PC-9 (cell line): ENCODE results near the gene ACSL6. TPM values are rescaled to one million over a fixed set of nuclear protein-coding genes. Genes with fewer than 3 reads are reported as not detected.

ENCODE experiments used
- BruUV-seq: library from RNA; stranded (reverse); fragments of 400-500 nt; replicated peaks from 2 replicates; lab custom pipeline; 2021; lab: Mats Ljungman, UMichigan
- CTCF ChIA-PET: fragments of 300-600 bp; sonication (Branson Sonifier 250); formaldehyde crosslinking; loops from one replicate; lab custom pipeline; 2022; ENCODE audit warnings: antibody characterized with exemption; lab: Charles Lee
- POLR2A ChIA-PET: fragments of 300-600 bp; sonication (Branson Sonifier 250); formaldehyde crosslinking; loops from one replicate; lab custom pipeline; 2022; ENCODE audit warnings: antibody characterized with exemption; ENCODE audit not compliant: unreplicated experiment; lab: Charles Lee
- DNase-seq, 2 experiments: peaks; one replicate each; pipeline versions ENCODE4 v3.0.0 to v3.0.0-alpha.2; 2015 to 2022; ENCODE audit warnings: mixed read lengths in 1 of 2
- H2AFZ ChIP-seq: fragments of 200-600 bp; sonication (generic); 2 replicates; pipeline ENCODE4 v1.8.1; 2017; ENCODE audit warnings: antibody characterized with exemption
- H3F3A ChIP-seq: fragments of 200-600 bp; sonication (generic); 2 replicates; pipeline ENCODE4 v1.8.1; 2017; ENCODE audit warnings: antibody characterized with exemption, mild to moderate bottlenecking, low read depth; ENCODE audit not compliant: insufficient read depth
- H3K27ac ChIP-seq: fragments of 200-600 bp; sonication (generic); 2 replicates; pipeline ENCODE4 v1.6.1; 2016; ENCODE audit warnings: mixed run types
- H3K27me3 ChIP-seq: fragments of 200-600 bp; sonication (generic); 2 replicates; pipeline ENCODE4 v1.6.1; 2016; ENCODE audit warnings: low read depth, mixed run types; ENCODE audit not compliant: insufficient read depth
- H3K36me3 ChIP-seq: fragments of 200-600 bp; sonication (generic); 2 replicates; pipeline ENCODE4 v1.6.1; 2016; ENCODE audit warnings: low read depth, mixed run types
- H3K4me1 ChIP-seq: fragments of 200-600 bp; sonication (generic); replicated peaks from 2 replicates; pipeline ENCODE4 v1.6.1; 2016; ENCODE audit warnings: mixed run types; ENCODE audit not compliant: insufficient read depth
- H3K4me2 ChIP-seq: fragments of 200-600 bp; sonication (generic); 2 replicates; pipeline ENCODE4 v1.6.1; 2017; ENCODE audit warnings: mixed run types
- H3K4me3 ChIP-seq: fragments of 200-600 bp; sonication (generic); 2 replicates; pipeline ENCODE4 v1.6.1; 2016; ENCODE audit warnings: mixed run types
- H3K79me2 ChIP-seq: fragments of 200-600 bp; sonication (generic); 2 replicates; pipeline ENCODE4 v1.6.1; 2017; ENCODE audit warnings: low read depth, mixed run types
- H3K9me2 ChIP-seq: fragments of 200-600 bp; sonication (generic); 2 replicates; pipeline ENCODE4 v1.8.1; 2017; ENCODE audit warnings: mild to moderate bottlenecking; ENCODE audit not compliant: insufficient read depth
- H3K9me3 ChIP-seq: fragments of 200-600 bp; sonication (generic); 2 replicates; pipeline ENCODE4 v1.8.1; 2016; ENCODE audit warnings: low read depth; ENCODE audit not compliant: insufficient read depth
- H4K20me1 ChIP-seq: fragments of 200-600 bp; sonication (generic); 2 replicates; pipeline ENCODE4 v1.8.1; 2017; ENCODE audit not compliant: insufficient read depth
- CTCF ChIP-seq: fragments of 200-600 bp; sonication (generic); conservative IDR thresholded peaks from 2 replicates; pipeline ENCODE4 v1.6.1; 2017; ENCODE audit warnings: mixed run types, antibody characterized with exemption, mild to moderate bottlenecking, moderate library complexity
- EZH2 ChIP-seq: fragments of 200-600 bp; sonication (generic); IDR thresholded peaks from 2 replicates; pipeline ENCODE4 v1.8.0; 2017; ENCODE audit warnings: antibody characterized with exemption, low read depth
- intact Hi-C: fragments of 100-400 bp; cut with micrococcal nuclease; formaldehyde crosslinking; loops from one replicate; pipeline ENCODE4 v1.10.0; 2022; ENCODE audit not compliant: unreplicated experiment
- total RNA-seq: library from RNA; stranded (reverse); gene quantifications from 2 replicates; pipeline ENCODE4 v1.2.3, GENCODE V29; 2021

ACSL6 gene
- total RNA-seq, 1 experiment from 2014 or later, result not detected

- no peak overlapping the region for H3K4me3 ChIP-seq
- H3K9me3 ChIP-seq, result no peaks in the 10 kb centered on the region
- POLR2A ChIA-PET, result no interaction called here
- no peaks in the 10 kb centered on the region for H3K79me2 ChIP-seq
- no peaks in the 10 kb centered on the region for H4K20me1 ChIP-seq
- no peak overlapping the region for H3K27ac ChIP-seq
- H2AFZ ChIP-seq, result no peak overlapping the region
- H3K36me3 ChIP-seq, result no peaks in the 10 kb centered on the region
- CTCF ChIA-PET, result no interaction called here
- H3K4me1 ChIP-seq, result no peaks in the 10 kb centered on the region
- intact Hi-C loops, result no loop called here
- no peak for TF ChIP-seq EZH2
- H3K27me3 ChIP-seq, result no peaks in the 10 kb centered on the region
- H3F3A ChIP-seq, result no peaks in the 10 kb centered on the region
- no peak overlapping the region for H3K4me2 ChIP-seq
- no peak for DNase-seq
- no peaks in the 10 kb centered on the region; the same call in 1 of the 2 replicates for H3K9me2 ChIP-seq
- no TSS peak for BruUV-seq
These were observed 53.6 kb downstream of the ACSL6 start for GRCh38 chr5:131957721-131958441.

- Histone ChIP-seq H3K36me3 (no peaks in the 10 kb centered on the region), H3K4me2 (no peak overlapping the region), H2AFZ (no peak overlapping the region), H3K4me3 (no peak overlapping the region), H3K4me1 (no peaks in the 10 kb centered on the region), H3K79me2 (no peaks in the 10 kb centered on the region), H3K9me2 (no peaks in the 10 kb centered on the region; the same call in 1 of the 2 replicates), H3K27ac (no peak overlapping the region), H3K9me3 (no peaks in the 10 kb centered on the region), H3F3A (no peaks in the 10 kb centered on the region), H3K27me3 (no peaks in the 10 kb centered on the region), H4K20me1 (no peaks in the 10 kb centered on the region)
- BruUV-seq, result no TSS peak
- ChIA-PET POLR2A (no interaction called here), CTCF (no interaction called here)
- no peak for DNase-seq
- intact Hi-C loops, result no loop called here
- TF ChIP-seq EZH2, result no peak
- no peak for TF ChIP-seq CTCF
These were observed 57.5 kb downstream of the ACSL6 start for GRCh38 chr5:131953969-131954368.

- no TSS peak for BruUV-seq
- Histone ChIP-seq H3F3A (no peaks in the 10 kb centered on the region), H3K27me3 (no peaks in the 10 kb centered on the region), H3K4me1 (no peaks in the 10 kb centered on the region), H2AFZ (no peak overlapping the region), H3K27ac (no peak overlapping the region), H3K9me3 (no peaks in the 10 kb centered on the region), H3K79me2 (no peaks in the 10 kb centered on the region), H3K36me3 (no peaks in the 10 kb centered on the region), H3K4me2 (no peak overlapping the region), H4K20me1 (no peaks in the 10 kb centered on the region), H3K9me2 (no peaks in the 10 kb centered on the region; the same call in 1 of the 2 replicates), H3K4me3 (no peak overlapping the region)
- DNase-seq, result no peak
- ChIA-PET CTCF (no interaction called here), POLR2A (no interaction called here)
- intact Hi-C loops, result no loop called here
- TF ChIP-seq CTCF, result no peak
- TF ChIP-seq EZH2, result no peak
These were observed 59.1 kb downstream of the ACSL6 start for GRCh38 chr5:131952301-131952857.
